Upper lobe of right lung (tissue), 1 donor: ENCODE measurements around the gene CEP131. TPM values are rescaled to one million over a fixed set of nuclear protein-coding genes. Genes with fewer than 3 reads are reported as not detected.

Experiments
- ATAC-seq: fragments of 200-7000 bp; cut with Tn5 transposase; one replicate; pipeline ENCODE4 v1.9.1; 2020; ENCODE audit warnings: mild to moderate bottlenecking, moderate library complexity
- DNase-seq: peaks from one replicate; pipeline ENCODE4 v3.0.0-alpha.2; 2020
- H3K27ac ChIP-seq: fragments of 200-600 bp; one replicate; pipeline ENCODE4 v1.8.0; 2022
- H3K27me3 ChIP-seq: fragments of 200-600 bp; one replicate; pipeline ENCODE4 v1.8.0; 2022; ENCODE audit warnings: mild to moderate bottlenecking
- H3K36me3 ChIP-seq: fragments of 200-600 bp; one replicate; pipeline ENCODE4 v1.8.0; 2022
- H3K4me1 ChIP-seq: fragments of 200-600 bp; one replicate; pipeline ENCODE4 v1.8.0; 2022
- H3K4me3 ChIP-seq: fragments of 200-600 bp; one replicate; pipeline ENCODE4 v1.8.0; 2022; ENCODE audit warnings: mild to moderate bottlenecking
- H3K9me3 ChIP-seq: fragments of 200-600 bp; one replicate; pipeline ENCODE4 v1.8.0; 2022
- CTCF ChIP-seq: fragments of 200-600 bp; IDR thresholded peaks from one replicate; pipeline ENCODE4 v1.8.0; 2022; ENCODE audit warnings: antibody characterized with exemption
- intact Hi-C: fragments of 100-400 bp; cut with DNase I; formaldehyde crosslinking; loops from one replicate; pipeline ENCODE4 v1.11.0; 2022
- total RNA-seq: library from RNA; stranded (reverse); fragmentation: NEBNext Ultra II Directional; extraction: Animal tissue kit (Norgen Biotek cat#: 25700); gene quantifications from one replicate; pipeline ENCODE4 v1.2.1, GENCODE V29; 2021
- donor health status: DM: no; HTN: yes; CAD: no; lungs with severe emphysema.

The CEP131 gene
- total RNA-seq, 1 donor from 2014 or later = 7.5 TPM

- intact Hi-C loops = no loop called here
- H3K36me3 ChIP-seq = no peaks in the 10 kb centered on the region
- H3K4me3 ChIP-seq = no peak overlapping the region
- ATAC-seq = peak; percentile 92
- no peaks in the 10 kb centered on the region for H3K27me3 ChIP-seq
- TF ChIP-seq CTCF = peak; percentile 60
- peaks cover 7% of the 10 kb centered on the region for H3K4me1 ChIP-seq
- H3K27ac ChIP-seq = no peak overlapping the region
- peak; percentile 89 for DNase-seq
- no peaks in the 10 kb centered on the region for H3K9me3 ChIP-seq
These were observed 80.2 kb downstream of the CEP131 start for GRCh38 chr17:81142301-81143199.

- intact Hi-C loops = no loop called here
- ATAC-seq = no peak
These were observed 82.1 kb downstream of the CEP131 start for GRCh38 chr17:81140695-81141094.

GRCh38 chr17:81140018-81140417, 82.7 kb downstream of the CEP131 start:
- TF ChIP-seq CTCF = no peak
- Histone ChIP-seq H3K9me3 (no peaks in the 10 kb centered on the region), H3K36me3 (no peaks in the 10 kb centered on the region), H3K27me3 (no peaks in the 10 kb centered on the region), H3K27ac (no peak overlapping the region), H3K4me3 (no peak overlapping the region), H3K4me1 (peaks cover 7% of the 10 kb centered on the region)
- intact Hi-C loops = no loop called here
- ATAC-seq (no peak), DNase-seq (no peak)

More at GRCh38 chr17:81140695-81141094, 82.1 kb downstream of the CEP131 start:
- no peak for TF ChIP-seq CTCF
- Histone ChIP-seq H3K27me3 (no peaks in the 10 kb centered on the region), H3K9me3 (no peaks in the 10 kb centered on the region), H3K36me3 (no peaks in the 10 kb centered on the region), H3K4me3 (no peak overlapping the region), H3K27ac (no peak overlapping the region), H3K4me1 (peaks cover 7% of the 10 kb centered on the region)
- no peak for DNase-seq

Other genes starting within 250 kb of the CEP131 start
- 29.9 TPM for gene CHMP6, start 231.1 kb downstream of the CEP131 start, total RNA-seq
- 139 TPM for gene BAIAP2, start 187.8 kb downstream of the CEP131 start, total RNA-seq
- gene PVALEF, start 57.5 kb downstream of the CEP131 start, total RNA-seq = not detected
- 72.5 TPM for gene AATK, start 56.7 kb downstream of the CEP131 start, total RNA-seq
- 40.2 TPM for gene TEPSIN, start 16.1 kb upstream of the CEP131 start, total RNA-seq
- 32.6 TPM for gene NDUFAF8, start 16.4 kb upstream of the CEP131 start, total RNA-seq
- gene SLC38A10, start 72.3 kb upstream of the CEP131 start, total RNA-seq = 87.3 TPM
- gene BAHCC1, start 172.5 kb upstream of the CEP131 start, total RNA-seq = 23.3 TPM